ENCODE data around the gene ADAP1.

ADAP1 gene

DNA sequence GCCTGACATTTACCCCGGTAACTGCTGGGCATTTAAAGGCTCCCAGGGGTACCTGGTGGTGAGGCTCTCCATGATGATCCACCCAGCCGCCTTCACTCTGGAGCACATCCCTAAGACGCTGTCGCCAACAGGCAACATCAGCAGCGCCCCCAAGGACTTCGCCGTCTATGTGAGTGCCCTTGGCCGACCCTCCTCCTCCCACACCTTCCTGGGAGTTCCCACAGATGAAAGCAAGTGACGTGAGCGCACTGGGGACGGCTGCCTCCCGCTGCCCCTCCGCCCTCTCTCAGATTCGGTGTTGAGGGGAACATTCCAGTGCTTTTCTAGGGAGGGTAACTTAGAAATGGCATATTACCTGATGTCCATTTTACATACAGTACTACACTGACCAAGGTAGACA, 85.1 kb downstream of the ADAP1 start:
- in situ Hi-C loops (cut with MboI; ENCODE audit: low sequenced_read_pairs): no loop called here

- in situ Hi-C loops (cut with MboI; ENCODE audit: low sequenced_read_pairs): no loop called here
Measured at GRCh38 chr7:868189-868486, 86.3 kb downstream of the ADAP1 start.

DNA sequence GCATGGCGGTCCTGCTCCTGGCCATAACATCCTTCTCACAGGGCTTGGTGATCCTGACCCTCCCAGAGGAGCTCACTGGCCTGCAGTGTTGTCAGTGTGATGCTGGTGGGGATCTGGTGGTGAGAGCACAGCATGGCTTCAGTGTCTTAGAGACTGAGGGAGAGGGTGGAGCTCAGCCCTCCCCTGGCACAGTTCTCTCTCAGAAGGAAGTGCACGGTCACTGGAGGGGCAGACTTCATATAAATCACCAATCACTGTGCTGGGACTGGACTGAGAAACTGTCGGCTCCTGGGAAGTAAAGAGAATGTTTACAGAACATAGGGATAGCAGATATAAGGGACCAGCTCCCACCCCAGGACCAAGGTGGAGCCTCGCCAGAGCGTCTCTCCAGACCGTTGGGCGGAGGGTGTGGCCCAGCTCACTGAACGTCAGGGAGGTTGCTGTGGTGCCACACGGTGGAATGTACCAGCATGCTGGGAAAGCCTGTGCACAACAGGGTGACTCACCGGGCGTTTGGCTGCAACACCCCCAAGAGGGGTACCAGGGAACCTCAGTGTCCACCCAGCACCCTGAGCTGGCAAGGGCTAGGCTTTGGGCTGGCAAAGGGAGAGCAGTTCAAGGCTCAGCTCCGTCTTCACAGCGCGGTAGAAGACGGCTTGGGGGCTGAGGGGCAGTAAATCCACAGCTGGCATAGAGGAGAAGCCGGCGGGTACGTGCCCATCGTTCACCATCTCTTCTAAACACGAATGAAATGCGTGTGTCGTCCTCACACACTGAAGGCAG, 86.9 kb downstream of the ADAP1 start:
- in situ Hi-C loops (cut with MboI; ENCODE audit: low sequenced_read_pairs): no loop called here

DNA sequence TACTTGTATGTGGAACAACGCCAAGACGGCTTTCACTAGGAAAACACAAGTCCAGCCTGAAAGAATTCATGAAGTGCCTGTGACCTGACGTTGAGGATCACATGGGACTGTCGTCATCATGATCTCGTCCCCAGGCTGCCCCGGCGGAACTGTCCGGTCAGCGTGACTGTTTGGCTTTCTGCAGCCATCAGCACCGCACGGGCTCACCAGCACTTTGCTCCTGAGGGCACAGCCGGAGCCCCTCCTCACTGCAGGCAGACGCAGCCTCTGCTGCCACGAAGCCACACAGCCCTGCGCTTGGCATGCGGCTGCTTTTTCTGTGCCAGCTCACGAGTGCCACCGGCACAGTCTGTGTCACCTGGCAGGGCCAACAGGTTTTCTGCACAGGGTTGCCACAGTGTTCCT, 87.5 kb downstream of the ADAP1 start:
- in situ Hi-C loops (cut with MboI; ENCODE audit: low sequenced_read_pairs): no loop called here

- in situ Hi-C loops (cut with MboI; ENCODE audit: low sequenced_read_pairs): no loop called here
Measured at GRCh38 chr7:865921-866320, 88.6 kb downstream of the ADAP1 start.

DNA sequence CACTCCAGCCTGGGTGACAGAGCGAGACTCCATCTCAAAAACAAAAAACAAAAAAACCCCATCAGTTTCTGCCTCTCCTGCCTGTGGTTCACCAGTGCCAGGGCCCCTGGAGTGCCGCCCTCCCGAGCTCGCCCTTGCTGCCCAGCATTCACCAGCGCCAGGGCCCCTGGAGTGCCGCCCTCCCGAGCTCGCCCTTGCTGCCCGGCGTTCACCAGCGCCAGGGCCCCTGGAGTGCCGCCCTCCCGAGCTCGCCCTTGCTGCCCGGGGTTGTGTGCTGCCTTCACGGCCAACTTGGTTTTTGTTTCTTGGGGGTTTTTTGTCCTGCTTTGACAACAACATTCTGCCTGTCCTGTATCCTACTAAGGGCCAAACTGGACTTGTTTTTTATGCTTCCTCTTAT, 91.4 kb downstream of the ADAP1 start:
- in situ Hi-C loops (cut with MboI; ENCODE audit: low sequenced_read_pairs): no loop called here

DNA sequence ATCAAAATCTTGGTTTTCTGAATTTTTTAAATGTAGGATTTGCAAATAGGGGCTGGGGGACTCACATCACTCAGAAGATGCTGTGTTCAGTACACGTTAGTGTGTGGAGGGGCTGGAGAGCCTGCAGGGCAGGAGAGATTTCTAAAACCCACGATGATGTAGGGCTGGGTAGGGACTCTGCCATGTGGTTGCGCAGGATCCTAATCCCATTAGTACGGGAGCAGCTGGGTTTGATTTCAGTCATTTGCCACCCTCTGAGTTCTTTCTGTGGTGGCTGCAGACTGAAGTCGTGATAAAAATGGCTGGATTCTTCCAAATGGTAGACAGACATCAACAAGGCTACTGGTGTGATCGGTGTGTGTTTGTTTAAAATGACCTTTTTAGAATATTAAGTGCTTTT, 92.3 kb downstream of the ADAP1 start:
- in situ Hi-C loops (cut with MboI; ENCODE audit: low sequenced_read_pairs): no loop called here

GRCh38 chr7:861222-861621, 93.3 kb downstream of the ADAP1 start:
- in situ Hi-C loops (cut with MboI; ENCODE audit: low sequenced_read_pairs): no loop called here

DNA sequence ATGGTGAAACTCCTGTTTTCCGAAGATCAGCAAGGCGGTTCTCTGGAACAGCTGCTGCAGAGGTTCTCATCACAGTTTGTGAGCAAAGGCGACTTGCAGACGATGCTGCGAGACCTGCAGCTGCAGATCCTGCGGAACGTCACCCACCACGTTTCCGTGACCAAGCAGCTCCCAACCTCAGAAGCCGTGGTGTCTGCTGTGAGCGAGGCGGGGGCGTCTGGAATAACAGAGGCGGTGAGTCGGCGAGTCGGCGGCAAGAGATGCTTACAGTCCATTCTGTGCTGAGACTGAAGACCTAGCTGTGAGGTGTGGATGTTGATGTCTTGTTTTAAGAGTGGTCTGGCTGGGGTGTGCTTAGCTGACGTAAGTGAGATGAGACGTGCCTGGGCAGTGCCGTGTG, 94.3 kb downstream of the ADAP1 start:
- in situ Hi-C loops (cut with MboI; ENCODE audit: low sequenced_read_pairs): no loop called here

- in situ Hi-C loops (cut with MboI; ENCODE audit: low sequenced_read_pairs): no loop called here
Measured at GRCh38 chr7:859359-860030, 95.0 kb downstream of the ADAP1 start.

- in situ Hi-C loops (cut with MboI; ENCODE audit: low sequenced_read_pairs): no loop called here
Measured at GRCh38 chr7:857661-858060, 96.8 kb downstream of the ADAP1 start.

DNA sequence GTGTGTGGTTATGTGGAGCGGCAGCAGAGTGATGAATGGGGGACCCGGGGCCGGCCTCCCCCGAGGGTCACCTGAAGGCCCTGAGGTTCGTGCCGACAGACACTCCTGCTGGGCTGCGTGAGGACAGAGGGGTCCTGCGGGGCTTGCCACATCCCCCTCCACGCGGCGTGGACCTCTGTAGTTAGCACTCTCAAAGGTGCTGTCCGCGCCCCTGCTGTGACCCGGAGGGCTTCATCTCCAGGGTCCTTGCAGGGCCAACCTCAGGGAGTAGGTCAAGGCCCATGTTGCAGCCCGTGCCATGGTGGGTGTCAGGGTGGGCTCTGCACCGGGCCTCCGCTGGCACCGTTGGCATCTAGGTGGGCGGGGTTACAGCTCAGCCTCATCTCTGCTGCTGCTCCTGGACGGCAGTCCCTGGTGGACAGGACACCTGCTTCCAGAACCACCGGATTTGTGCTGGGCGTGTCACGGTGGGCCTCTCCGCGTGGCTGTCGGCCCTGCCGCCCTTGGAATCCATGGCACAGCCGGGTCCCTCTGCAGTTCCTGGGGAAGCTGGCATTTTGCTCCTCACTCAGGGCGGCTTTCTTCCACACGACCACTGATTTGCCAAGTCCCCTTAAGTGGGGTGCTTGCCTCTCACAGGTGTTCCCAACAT, 97.9 kb downstream of the ADAP1 start:
- in situ Hi-C loops (cut with MboI; ENCODE audit: low sequenced_read_pairs): no loop called here

GRCh38 chr7:855686-856369, 98.7 kb downstream of the ADAP1 start:
- in situ Hi-C loops (cut with MboI; ENCODE audit: low sequenced_read_pairs): no loop called here

DNA sequence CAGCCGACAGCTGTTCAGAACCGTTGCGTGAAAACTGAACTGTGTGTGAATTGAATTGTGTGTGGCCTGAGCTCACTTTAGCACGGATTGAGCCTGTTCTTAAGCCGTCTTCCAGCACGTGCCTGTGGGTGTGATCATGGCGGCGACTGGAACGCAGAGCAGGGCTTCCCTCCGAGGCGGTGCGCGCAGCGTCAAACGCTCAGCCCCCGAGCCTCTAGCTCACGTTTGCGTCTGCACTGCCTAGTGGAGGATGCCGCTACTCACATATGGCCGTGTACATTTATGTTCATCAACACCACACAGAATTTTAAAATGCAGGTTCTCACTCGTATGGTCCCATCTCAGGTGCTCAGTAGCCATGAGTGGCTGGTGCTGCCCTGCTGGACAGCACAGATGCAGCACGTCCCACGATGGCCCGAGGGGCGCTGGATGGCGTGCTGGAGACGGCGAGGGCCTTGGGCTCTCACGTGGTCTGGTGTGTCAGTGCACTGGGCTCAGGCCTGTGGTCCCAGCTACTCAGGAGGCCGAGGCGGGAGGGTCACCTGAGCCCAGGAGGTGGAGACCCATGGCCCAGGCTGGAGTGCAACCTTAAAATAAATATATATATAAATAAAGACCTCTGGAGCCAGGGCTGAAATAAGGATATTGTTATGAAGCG, 100.2 kb downstream of the ADAP1 start:
- in situ Hi-C loops (cut with MboI; ENCODE audit: low sequenced_read_pairs): no loop called here

DNA sequence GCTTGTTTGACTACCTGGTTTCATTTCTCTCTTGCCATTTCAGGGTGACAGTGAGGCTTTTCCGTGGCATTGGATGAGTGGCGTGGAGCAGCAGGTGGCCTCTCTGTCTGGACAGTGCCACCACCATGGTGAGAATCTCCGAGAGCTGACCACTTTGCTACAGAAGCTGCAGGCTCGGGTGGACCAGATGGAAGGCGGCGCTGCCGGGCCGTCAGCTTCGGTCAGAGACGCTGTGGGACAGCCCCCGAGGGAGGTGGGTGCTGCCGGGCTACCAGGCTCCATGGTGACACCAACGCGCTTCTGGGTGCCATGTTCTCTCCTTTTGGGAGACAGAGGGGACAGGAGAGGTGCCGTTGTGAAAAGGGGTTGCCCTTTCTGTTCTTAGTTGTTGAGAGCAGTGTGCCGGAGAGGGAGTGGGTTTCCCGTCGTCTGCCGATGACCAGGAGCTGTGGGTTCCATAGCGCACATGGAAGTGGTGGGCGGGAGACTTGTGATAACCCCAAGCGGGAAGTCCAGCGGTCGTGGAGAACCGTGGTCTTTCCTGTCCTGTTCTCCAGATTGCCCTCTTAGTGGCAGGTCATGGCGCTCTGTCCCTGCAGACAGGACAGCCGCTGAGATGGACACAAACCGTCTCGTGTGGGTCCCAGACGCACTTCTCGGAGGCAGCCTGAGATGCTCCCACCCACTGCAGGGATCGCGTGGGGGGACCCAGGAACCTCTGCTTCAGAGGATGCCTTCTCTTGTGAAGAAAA, 100.9 kb downstream of the ADAP1 start:
- in situ Hi-C loops (cut with MboI; ENCODE audit: low sequenced_read_pairs): no loop called here

DNA sequence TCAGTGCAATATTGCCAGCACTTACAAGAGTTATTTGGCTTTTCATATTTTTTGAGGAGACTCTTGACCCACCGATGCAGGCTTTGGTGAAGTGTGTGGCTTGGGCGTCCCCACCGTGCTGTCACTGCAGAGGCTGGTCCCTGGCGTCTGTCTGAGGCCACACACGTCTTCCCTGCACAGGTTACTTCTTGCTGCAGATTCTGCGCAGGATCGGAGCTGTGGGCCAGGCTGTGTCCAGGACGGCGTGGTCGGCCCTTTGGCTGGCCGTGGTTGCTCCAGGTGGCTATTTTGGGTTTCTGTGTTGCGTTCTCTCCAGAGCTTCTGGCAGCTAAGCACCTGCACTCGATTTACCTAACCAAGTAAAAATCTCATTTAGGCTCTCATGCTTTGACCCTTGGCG, 103.3 kb downstream of the ADAP1 start:
- in situ Hi-C loops (cut with MboI; ENCODE audit: low sequenced_read_pairs): no loop called here

DNA sequence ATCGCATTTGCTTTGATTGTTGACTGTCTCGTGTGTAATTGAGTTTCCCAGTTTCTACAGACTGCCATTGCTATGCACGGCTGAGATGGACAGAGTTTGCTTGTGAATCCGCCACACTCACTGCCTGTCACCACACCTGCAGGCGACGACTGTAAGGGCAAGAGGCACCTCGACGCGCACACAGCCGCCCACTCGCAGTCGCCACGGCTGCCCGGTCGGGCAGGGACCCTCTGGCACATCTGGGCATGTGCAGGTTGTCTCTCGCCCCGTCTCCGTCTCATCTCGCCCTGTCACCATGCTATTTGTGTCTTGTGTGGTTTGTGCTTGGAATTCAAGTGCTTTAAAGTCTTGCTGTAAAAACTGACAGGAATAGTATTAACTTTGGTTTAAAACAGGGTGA, 104.7 kb downstream of the ADAP1 start:
- in situ Hi-C loops (cut with MboI; ENCODE audit: low sequenced_read_pairs): no loop called here

DNA sequence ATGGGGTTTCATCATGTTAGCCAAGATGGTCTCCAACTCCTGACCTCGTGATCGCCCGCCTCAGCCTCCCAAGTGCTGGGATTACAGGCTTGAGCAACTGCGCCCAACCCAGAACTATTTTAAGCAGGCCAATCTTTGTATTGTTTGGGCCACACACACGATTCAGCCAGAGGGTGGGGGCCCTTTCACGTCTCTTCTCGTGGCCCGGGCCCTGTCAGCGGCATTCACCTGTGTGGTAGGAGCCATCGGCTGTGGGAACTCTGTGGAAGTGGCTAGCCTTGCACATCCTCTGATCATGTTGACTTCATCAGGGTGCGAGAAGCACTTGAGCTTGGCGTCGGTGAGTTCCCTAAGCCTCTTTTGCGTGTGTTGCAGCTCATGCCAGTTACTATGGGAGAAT, 105.3 kb downstream of the ADAP1 start:
- in situ Hi-C loops (cut with MboI; ENCODE audit: low sequenced_read_pairs): no loop called here

Measured in HL-60/S4 treated with retinoic acid at 250 ng/mL for 4 days and 3 days (cell line).